K562 (cell line): ENCODE results near the gene NRXN3. TPM values are rescaled to one million over a fixed set of nuclear protein-coding genes. Genes with fewer than 3 reads are reported as not detected.

ENCODE experiments used
- ATAC-seq: fragments of 200-7000 bp; cut with Tn5 transposase; 3 replicates; pipeline ENCODE4 v1.9.1; 2020; ENCODE audit warnings: moderate library complexity
- BruUV-seq: library from RNA; stranded (reverse); fragments of 400-500 nt; replicated peaks from 2 replicates; lab custom pipeline; 2021; lab: Mats Ljungman, UMichigan
- CTCF ChIA-PET: fragments of 300-600 bp; formaldehyde crosslinking; extraction: SDS; loops from one replicate; lab custom pipeline; 2021; ENCODE audit warnings: low intra/inter-chr PET ratio; lab: Yijun Ruan, JAX
- POLR2A ChIA-PET: fragments of 300-600, 350-650 bp; sonication (Branson Sonifier 250); formaldehyde crosslinking; extraction: SDS; loops from one replicate; lab custom pipeline; 2021; ENCODE audit warnings: antibody characterized with exemption, inconsistent platforms; lab: Yijun Ruan, JAX
- DNase-seq, 4 experiments: peaks; one replicate each; pipeline versions ENCODE4 v3.0.0 to v3.0.0-alpha.2; 2011 to 2018; ENCODE audit warnings: low spot score in 3 of 4, mixed read lengths in 3 of 4; ENCODE audit errors: extremely low read depth in 1 of 4
- FAIRE-seq: peaks from 2 replicates; lab custom pipeline; 2011; peaks lifted over from hg19 to GRCh38; lab: Jason Lieb, UNC
- H2AFZ ChIP-seq: 2 replicates; pipeline ENCODE4 v1.6.0; 2011; ENCODE audit warnings: low read depth, low read length, control low read depth, inconsistent platforms
- H3K27ac ChIP-seq: fragments of 200-600 bp; 3 replicates; pipeline ENCODE4 v1.8.0; 2011; ENCODE audit warnings: low read depth, mild to moderate bottlenecking, control low read depth, inconsistent platforms, low read length, moderate library complexity, mixed read lengths; ENCODE audit errors: extremely low read depth
- H3K27me3 ChIP-seq, 2 experiments: fragments of 300-600 bp in 1 of 2; 2 replicates in 1 of 2; 3 replicates in 1 of 2; pipeline versions ENCODE4 v1.6.0 to v1.8.0; 2011; ENCODE audit warnings: inconsistent platforms in 2 of 2, low read length in 2 of 2, mild to moderate bottlenecking in 1 of 2, mixed read lengths in 1 of 2, moderate library complexity in 1 of 2; ENCODE audit not compliant: control insufficient read depth in 2 of 2, insufficient read depth in 2 of 2
- H3K36me3 ChIP-seq: fragments of 300-600 bp; 3 replicates; pipeline ENCODE4 v1.8.0; 2011; ENCODE audit warnings: mild to moderate bottlenecking, low read length, inconsistent platforms; ENCODE audit not compliant: control insufficient read depth, insufficient read depth
- H3K4me1 ChIP-seq, 2 experiments: fragments of 200-600 bp in 1 of 2; replicated peaks in 1 of 2; 2 replicates in 1 of 2; 3 replicates in 1 of 2; pipeline versions ENCODE4 v1.5.1 to v1.8.0; 2011; ENCODE audit warnings: inconsistent platforms in 2 of 2, low read length in 2 of 2, mild to moderate bottlenecking in 1 of 2, mixed read lengths in 1 of 2, moderate library complexity in 1 of 2; ENCODE audit not compliant: control insufficient read depth in 2 of 2, insufficient read depth in 2 of 2
- H3K4me2 ChIP-seq: 2 replicates; pipeline ENCODE4 v1.6.1; 2011; ENCODE audit warnings: low read length, control low read depth, inconsistent platforms, mixed read lengths; ENCODE audit not compliant: insufficient read depth
- H3K4me3 ChIP-seq: fragments of 200-600 bp; sonication (generic), shearing (Covaris generic); 2 replicates; pipeline ENCODE4 v1.5.1; 2016; ENCODE audit warnings: control low read depth, inconsistent platforms
- H3K79me2 ChIP-seq: fragments of 200-600 bp; 3 replicates; pipeline ENCODE4 v1.8.0; 2011; ENCODE audit warnings: low read length, inconsistent platforms; ENCODE audit not compliant: control insufficient read depth, insufficient read depth
- H3K9ac ChIP-seq, 2 experiments: 2 replicates each; pipeline versions ENCODE4 v1.6.0 to v1.6.1; 2011; ENCODE audit warnings: low read depth in 2 of 2, low read length in 2 of 2, control low read depth in 1 of 2, inconsistent platforms in 1 of 2, mild to moderate bottlenecking in 1 of 2, mixed read lengths in 1 of 2; ENCODE audit not compliant: insufficient read depth in 1 of 2
- H3K9me1 ChIP-seq: one replicate; pipeline ENCODE4 v1.6.0; 2011; ENCODE audit warnings: inconsistent platforms, mild to moderate bottlenecking, low read length, moderate library complexity; ENCODE audit not compliant: control insufficient read depth, insufficient read depth
- H3K9me3 ChIP-seq: replicated peaks from 2 replicates; pipeline ENCODE4 v1.5.1; 2011; ENCODE audit warnings: low read depth, low read length, inconsistent platforms; ENCODE audit not compliant: control insufficient read depth, insufficient read depth
- H4K20me1 ChIP-seq: replicated peaks from 2 replicates; pipeline ENCODE4 v1.6.1; 2011; ENCODE audit warnings: low read length, inconsistent platforms, mixed read lengths; ENCODE audit not compliant: control insufficient read depth, insufficient read depth
- EZH2 ChIP-seq: IDR thresholded peaks from 2 replicates; pipeline ENCODE4 v1.6.1; 2012; ENCODE audit warnings: low read depth, mild to moderate bottlenecking, inconsistent platforms, low read length, borderline replicate concordance
- MEF2D ChIP-seq: conservative IDR thresholded peaks from 2 replicates; pipeline ENCODE4 v1.6.1; 2016; ENCODE audit warnings: low read depth, missing genetic modification characterization, missing compliant biosample characterization
- RFX5 ChIP-seq: IDR thresholded peaks from 2 replicates; pipeline ENCODE4 v1.6.1; 2011; ENCODE audit warnings: low read depth, mild to moderate bottlenecking, improper control_type of control experiment, low read length
- SP2 ChIP-seq: IDR thresholded peaks from 2 replicates; pipeline ENCODE4 v1.6.1; 2011; ENCODE audit warnings: mild to moderate bottlenecking, low read depth, low read length, moderate library complexity; ENCODE audit not compliant: poor library complexity, severe bottlenecking; ENCODE audit errors: extremely low read depth
- YBX1 ChIP-seq: fragments of 450-650 bp; IDR thresholded peaks from 2 replicates; pipeline ENCODE4 v1.7.1; 2016; ENCODE audit warnings: mild to moderate bottlenecking
- ZC3H4 ChIP-seq: sonication (generic); formaldehyde crosslinking; IDR thresholded peaks from 2 replicates; pipeline ENCODE4 v1.9.0; 2021; ENCODE audit warnings: missing genetic modification reagents, borderline replicate concordance
- ZNF140 ChIP-seq: fragments of 250-450 bp; sonication (Bioruptor Pico); IDR thresholded peaks from 2 replicates; pipeline ENCODE4 v1.8.0; 2021; ENCODE audit warnings: moderate library complexity, mild to moderate bottlenecking, inconsistent platforms
- ZNF253 ChIP-seq: fragments of 250-450 bp; sonication (Bioruptor Pico); conservative IDR thresholded peaks from 2 replicates; pipeline ENCODE4 v1.6.1; 2021; ENCODE audit warnings: mild to moderate bottlenecking
- ZNF324 ChIP-seq: fragments of 250-450 bp; sonication (Bioruptor Pico); IDR thresholded peaks from 2 replicates; pipeline ENCODE4 v1.4.0; 2020; ENCODE audit warnings: mild to moderate bottlenecking
- ZNF707 ChIP-seq: fragments of 250-450 bp; sonication (Bioruptor Pico); conservative IDR thresholded peaks from 2 replicates; pipeline ENCODE4 v1.8.0; 2022; ENCODE audit warnings: inconsistent platforms, mild to moderate bottlenecking, moderate library complexity
- in situ Hi-C: fragments of 300-500 bp; cut with MboI; formaldehyde crosslinking; loops from 4 replicates; pipeline ENCODE4 v1.15.0; 2018; ENCODE audit warnings: inconsistent platforms, mixed read lengths
- intact Hi-C: fragments of 100-400 bp; cut with micrococcal nuclease; formaldehyde crosslinking; loops from 2 replicates; pipeline ENCODE4 v1.14.2; 2022
- polyA plus RNA-seq, 8 experiments: library from polyadenylated mRNA; depleted of rRNA in 4 of 8; stranded (reverse) in 5 of 8; unstranded in 3 of 8; fragments of >200 nt; fragmentation: Nextera tagmentation in 2 of 8; fragmentation: Illumina TruSeq in 1 of 8; extraction: Ambion mirVana in 2 of 8; extraction: Trizol in 1 of 8; gene quantifications; 2 replicates each; pipeline versions ENCODE4 v1.2.1 to v1.2.3, GENCODE V29; 2011 to 2014; ENCODE audit warnings: inconsistent platforms in 1 of 8, missing spikeins in 1 of 8
- total RNA-seq, 7 experiments: library from RNA; depleted of rRNA in 6 of 7; stranded (reverse); fragments of >200 nt in 6 of 7; fragmentation: Illumina TruSeq in 2 of 7; extraction: Trizol in 2 of 7; gene quantifications; 2 replicates each; pipeline versions ENCODE4 v1.2.1 to v1.2.3, GENCODE V29; 2011 to 2021; ENCODE audit warnings: low replicate concordance in 1 of 7
- TF ChIP-seq, protein P1 (sequence below): fragments of 450-650 bp; IDR thresholded peaks from 2 replicates; pipeline ENCODE4 v1.7.0; 2016; ENCODE audit warnings: borderline replicate concordance

NRXN3 gene
- total and polyA plus RNA-seq, 9 of the 15 experiments (the other 6 are each of a cell fraction or from before 2014, with no cell fraction given) = 0.09 TPM; not detected in 8

DNA sequence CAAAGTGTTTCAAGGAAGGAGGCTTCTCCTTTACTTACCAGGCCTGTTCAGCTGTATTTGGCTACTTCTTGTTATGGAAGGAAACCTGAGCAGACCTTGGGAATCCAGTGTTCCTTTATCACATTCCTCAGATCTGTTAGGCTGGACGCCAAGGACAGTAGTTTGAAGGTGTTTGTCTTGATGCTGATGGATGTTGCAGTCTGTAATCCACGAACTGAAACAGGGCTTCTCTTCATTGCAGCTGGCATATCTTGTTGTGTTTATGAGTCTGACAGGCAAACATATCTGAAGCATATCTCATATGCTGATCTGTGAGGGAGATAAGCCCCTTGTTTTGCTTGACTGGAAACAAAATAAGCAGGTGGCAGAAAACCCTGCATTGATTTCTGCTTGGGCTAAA, 904.3 kb downstream of the NRXN3 start (continued):
- no peak for TF ChIP-seq ZNF140 (CRISPR knock-in tag)
- no peak for TF ChIP-seq ZNF253 (CRISPR knock-in tag)
- TF ChIP-seq SP2 = no peak

DNA sequence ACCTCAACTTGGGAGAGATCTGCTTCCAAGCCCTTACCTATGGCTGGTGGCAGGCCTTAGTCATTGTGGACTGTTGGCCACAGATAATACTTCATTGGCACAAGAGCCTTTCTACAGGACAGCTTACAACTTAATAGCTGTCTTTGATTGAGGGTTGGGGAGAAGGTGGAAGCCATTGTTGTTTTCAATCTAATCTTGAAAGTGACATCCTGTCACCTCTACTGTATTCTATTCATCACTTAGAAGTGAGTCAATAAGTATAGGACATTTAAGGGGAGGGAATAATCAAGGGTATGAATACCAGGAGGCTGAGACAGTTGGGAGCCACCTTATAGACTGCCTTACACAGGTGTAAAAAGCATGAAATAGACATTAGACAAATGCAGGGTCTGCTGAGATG, 906.3 kb downstream of the NRXN3 start:
- Histone ChIP-seq H3K27me3 (no peaks in the 10 kb centered on the region), H3K79me2 (no peaks in the 10 kb centered on the region), H3K27ac (no peak overlapping the region), H3K4me2 (no peak overlapping the region), H3K9me3 (no peaks in the 10 kb centered on the region), H4K20me1 (no peaks in the 10 kb centered on the region), H3K36me3 (no peaks in the 10 kb centered on the region), H2AFZ (no peak overlapping the region), H3K4me1 (no peaks in the 10 kb centered on the region), H3K9ac (no peak overlapping the region), H3K9me1 (no peaks in the 10 kb centered on the region), H3K4me3 (no peak overlapping the region)
- no peak for TF ChIP-seq MEF2D (tag)
- TF ChIP-seq RFX5 = no peak
- TF ChIP-seq, protein P1, sequence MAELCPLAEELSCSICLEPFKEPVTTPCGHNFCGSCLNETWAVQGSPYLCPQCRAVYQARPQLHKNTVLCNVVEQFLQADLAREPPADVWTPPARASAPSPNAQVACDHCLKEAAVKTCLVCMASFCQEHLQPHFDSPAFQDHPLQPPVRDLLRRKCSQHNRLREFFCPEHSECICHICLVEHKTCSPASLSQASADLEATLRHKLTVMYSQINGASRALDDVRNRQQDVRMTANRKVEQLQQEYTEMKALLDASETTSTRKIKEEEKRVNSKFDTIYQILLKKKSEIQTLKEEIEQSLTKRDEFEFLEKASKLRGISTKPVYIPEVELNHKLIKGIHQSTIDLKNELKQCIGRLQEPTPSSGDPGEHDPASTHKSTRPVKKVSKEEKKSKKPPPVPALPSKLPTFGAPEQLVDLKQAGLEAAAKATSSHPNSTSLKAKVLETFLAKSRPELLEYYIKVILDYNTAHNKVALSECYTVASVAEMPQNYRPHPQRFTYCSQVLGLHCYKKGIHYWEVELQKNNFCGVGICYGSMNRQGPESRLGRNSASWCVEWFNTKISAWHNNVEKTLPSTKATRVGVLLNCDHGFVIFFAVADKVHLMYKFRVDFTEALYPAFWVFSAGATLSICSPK = no peak
- TF ChIP-seq ZNF707 (CRISPR knock-in tag) = no peak
- TF ChIP-seq ZC3H4 (CRISPR knock-in tag) = no peak
- no peak for TF ChIP-seq ZNF324 (CRISPR knock-in tag)
- no peak for TF ChIP-seq YBX1
- TF ChIP-seq SP2 = no peak
- TF ChIP-seq EZH2 = no peak
- no TSS peak for BruUV-seq
- FAIRE-seq = no peak
- intact Hi-C loops (no loop called here), in situ Hi-C loops (no loop called here)
- no peak for DNase-seq
- ChIA-PET CTCF (no interaction called here), POLR2A (no interaction called here)
- ATAC-seq = no peak
